GM21367 (cell line): ENCODE results near the gene INS.

Experiments used
- ATAC-seq: cut with Tn5 transposase; IDR thresholded peaks from one replicate; pipeline ENCODE4 v1.9.1; 2021; ENCODE audit not compliant: unreplicated experiment

INS gene

GRCh38 chr11:2121227-2122130 is 39.5 kb downstream of the INS start:
- no peak for ATAC-seq

- ATAC-seq = no peak
These were observed 40.5 kb downstream of the INS start for GRCh38 chr11:2120359-2121100.

GRCh38 chr11:2118677-2119076 is 42.3 kb downstream of the INS start:
- ATAC-seq = no peak

DNA sequence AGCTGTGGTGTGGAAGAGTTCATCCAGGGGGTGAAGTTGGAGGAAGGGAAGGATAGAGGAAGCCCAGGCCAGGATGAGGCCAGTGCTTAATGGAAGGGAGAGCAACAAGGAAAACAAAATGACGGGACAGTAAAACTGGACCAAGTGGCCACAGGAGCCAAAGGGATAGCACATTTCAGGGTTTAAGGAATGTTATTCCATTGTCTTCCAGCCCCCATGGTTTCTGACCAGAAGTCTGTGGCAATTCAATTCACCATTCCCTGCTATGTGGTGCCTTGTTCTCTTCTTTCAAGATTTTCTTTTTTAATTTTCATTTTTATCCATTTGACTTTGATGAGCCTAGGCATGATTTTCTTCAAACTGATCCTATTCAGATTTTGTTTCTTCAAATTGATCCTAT is 44.3 kb downstream of the INS start:
- ATAC-seq = no peak

DNA sequence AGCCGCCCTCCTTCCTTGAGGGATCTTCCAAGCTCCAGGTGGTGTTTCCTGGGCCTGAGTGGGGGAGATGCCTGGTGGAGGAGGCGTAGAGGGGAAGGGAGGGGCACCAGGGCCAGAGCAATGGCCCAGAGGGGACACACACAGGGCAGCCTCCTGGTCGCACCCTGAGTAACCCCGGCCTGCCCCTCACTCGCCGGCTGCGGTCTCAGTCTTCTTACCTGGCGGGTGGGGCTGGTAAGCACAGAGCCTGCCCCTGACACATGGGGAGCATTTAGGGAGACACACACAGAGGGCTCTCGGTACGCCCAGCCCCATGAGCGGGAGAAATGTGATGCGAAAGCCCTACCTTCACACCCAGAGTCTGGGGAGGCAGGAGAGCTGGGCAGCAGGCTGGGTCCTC is 45.7 kb downstream of the INS start:
- ATAC-seq = no peak

DNA sequence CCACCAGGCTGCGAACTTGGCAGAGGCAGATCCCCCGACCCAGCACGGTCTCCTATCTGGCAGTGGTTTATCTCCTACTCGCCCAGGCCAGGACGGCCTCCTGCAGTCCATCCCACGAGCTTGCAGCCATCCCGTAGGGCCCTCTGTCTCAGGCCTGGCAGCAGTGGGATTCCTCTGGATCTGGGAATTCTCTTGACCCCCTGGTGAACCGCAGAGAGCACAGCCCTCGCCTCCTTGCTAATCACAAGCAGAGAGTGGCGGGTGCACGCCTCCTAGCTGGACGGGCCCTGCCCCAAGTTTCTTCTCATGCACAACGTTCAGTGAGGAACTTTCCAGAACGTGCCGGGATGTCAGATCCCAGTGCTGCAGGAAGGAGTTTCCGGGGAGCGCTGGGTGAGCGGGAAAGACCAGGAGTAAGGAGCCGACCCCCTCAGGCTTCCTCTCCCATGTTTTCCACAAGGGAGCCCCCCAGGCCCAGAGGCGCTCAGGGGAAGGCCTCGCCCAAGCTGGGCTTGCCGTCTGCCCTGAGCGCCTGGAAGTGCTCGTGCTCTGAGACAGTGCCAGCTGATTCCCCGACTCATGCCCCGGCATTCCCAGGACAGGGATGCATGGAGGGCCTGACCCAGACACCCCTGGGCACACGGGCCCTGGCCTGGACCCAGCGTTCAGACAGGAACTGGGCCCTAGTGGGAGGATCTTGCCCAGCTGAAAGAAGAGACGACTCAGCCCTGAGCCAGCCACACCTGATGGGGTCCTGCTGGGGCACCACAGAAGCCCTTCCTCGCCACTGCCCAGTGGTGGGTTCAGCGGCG is 46.4 kb downstream of the INS start:
- no peak for ATAC-seq

DNA sequence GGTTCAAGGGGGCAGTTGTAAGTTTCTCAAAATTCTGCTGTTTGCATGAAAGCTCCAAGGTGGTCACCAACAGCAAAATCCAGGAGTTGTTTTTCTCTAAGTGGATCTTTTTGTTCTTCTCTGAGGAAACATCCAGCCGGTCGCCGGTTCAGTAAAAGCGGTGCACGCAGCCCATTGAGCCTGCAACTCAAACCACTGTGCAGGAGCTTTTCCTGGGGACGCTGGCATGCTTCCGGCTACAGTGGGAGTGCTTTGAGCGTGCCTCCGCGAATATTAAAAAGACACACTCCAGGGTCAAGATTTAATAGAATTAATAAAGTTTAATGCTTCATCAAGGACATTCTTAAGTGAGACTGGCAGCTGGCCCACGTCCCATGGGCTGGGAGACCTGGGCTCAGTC is 47.2 kb downstream of the INS start:
- no peak for ATAC-seq

- no peak for ATAC-seq
These were observed 50.5 kb downstream of the INS start for GRCh38 chr11:2110521-2110920.
